Stimulated activated CD4-positive, alpha-beta T cell treated with anti-CD3 and anti-CD28 coated beads, TNF-alpha, amount 100 ng/mL, for 24 hours (primary cell): Measurements from ENCODE around the gene NDUFA13.
A peak's percentile ranks its signal among the peaks of the same experiment; 100 is the strongest.
"Not testable (repeated sequence)": the region's sequence is repeated elsewhere in the genome, so short reads cannot be mapped to it uniquely, and the experiment has no call there.

Experiments
- DNase-seq, 3 experiments: peaks; one replicate each; pipeline ENCODE4 v3.0.0-alpha.2; 2020; ENCODE audit warnings: low read depth in 3 of 3

NDUFA13 gene

DNA sequence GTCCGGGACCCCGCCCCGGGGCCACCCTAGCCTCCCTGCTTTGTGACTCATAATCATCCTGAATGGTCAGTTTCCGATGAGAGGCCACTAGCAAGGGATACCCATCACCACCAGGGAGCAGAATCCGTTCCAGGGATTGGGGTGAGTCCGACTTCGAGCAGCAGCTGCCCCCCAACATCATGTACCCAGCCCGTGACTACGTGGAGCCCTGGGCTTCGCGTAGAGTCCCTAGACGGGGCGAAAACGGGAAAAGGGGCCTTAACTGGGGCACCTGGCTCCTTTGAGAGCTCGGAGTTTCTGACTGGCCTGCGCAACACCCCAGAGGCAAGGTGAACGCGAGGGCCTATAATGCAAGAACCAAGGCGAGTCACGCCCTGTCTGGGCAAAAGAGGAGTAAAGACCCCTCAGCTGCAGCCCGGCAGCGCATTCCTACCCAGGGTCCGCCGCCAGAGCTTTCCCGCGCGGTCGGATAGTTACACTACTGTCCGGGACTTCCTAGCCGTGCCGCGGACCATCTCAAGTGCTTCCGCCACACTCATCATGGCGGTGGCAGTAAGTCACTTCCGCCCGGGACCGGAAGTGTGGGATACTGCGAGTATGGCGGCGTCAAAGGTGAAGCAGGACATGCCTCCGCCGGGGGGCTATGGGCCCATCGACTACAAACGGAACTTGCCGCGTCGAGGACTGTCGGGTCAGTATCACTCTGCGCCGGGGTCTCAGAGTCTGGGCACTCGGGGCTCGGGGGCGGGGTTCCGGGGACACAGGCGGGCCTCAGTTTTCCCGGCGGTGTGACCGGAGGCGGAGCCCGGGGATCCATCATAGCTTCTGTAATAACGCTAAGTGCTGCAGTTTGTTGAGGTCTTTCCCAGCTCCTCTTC lies at the start of gene NDUFA13:
TSS of gene NDUFA13 (plus strand) at position 584 of the 878 bp plus-strand sequence. CDS start at position 598, 14 bp downstream.
- DNase-seq = peak; percentile 92

DNA sequence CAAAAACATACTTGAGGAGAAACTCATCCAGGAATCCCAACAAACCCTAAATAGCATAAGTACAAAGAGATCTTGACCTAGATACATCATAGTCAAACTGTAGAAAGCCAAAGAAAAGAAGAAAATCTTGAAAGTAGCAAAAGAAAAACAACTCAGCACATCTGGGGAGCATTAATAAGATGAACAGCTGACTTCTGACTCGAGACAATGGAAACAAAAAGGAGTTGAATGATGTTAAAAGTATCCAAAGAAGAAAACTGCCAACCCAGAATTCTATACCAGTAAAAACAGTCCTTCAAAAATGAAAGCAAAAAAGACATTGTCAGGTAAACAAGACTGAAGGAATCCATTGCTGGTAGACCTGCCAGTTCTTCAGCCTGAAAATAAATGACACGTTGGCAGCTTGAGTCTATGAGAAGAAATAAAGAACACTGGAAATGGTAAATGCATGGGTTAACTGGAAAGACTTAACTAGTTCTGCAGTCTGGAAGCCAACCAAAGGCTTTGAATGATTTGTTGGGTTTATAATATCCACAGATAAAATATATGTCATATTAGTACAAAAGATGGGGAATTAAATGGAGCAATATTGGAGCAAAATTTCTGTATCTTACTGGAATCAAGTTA lies 47.5 kb upstream of the NDUFA13 start:
- no peak for DNase-seq

DNA sequence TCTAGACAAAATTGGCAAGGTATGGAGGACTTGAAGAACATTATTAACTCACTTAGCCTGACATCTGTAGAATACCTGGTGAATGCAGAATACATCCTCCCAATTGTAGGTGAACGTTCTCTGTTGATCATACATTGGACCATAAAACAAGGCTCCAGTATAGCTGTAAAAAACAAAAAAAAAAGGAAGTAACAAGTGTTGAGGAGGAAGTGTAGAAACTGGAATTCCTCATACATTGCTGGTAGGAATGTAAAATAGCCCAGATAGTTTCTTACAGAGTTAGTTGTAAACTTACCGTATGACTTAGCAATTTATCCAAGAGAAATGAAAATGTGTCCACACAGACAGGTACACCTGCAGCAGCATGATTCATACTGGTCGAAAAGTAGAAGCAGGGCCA lies 45.4 kb upstream of the NDUFA13 start:
- DNase-seq = no peak

DNA sequence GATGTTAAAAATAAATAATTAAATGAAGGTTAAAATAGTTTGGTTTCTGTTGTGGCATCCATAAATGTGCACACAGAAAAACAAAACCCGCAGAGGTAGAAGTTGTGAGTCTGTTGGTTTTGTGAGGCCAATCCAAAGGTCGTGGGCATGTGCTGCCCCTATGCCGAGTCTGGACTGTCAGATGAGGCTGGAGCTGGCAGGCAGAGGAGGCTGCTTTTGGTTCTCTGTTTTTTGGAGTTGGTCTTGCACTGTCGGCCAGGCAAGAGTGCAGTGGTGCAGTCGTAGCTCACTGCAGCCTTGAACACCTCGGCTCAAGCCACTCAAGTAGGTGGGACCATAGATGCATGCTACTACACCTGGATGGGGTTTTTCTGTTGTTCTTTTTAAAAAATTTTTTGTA lies 44.3 kb upstream of the NDUFA13 start:
- no peak for DNase-seq

DNA sequence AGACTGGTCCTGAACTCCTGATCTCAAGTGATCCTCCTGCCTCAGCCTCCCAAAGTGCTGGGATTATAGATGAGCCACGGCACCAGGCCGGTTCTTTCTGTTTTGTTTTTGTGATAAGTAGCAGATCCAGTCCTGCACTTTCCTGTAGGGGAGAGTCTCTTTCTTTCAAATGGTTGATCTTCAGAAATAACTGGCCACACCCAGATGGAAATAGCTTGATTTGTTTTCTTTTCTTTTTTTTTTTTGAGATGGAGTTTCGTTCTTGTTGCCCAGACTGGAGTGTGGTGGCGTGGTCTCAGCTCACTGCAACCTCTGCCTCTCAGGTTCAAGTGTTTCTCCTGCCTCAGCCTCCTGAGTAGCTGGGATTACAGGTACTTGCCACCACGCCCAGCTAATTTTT lies 43.9 kb upstream of the NDUFA13 start:
- not testable (repeated sequence) for DNase-seq

DNA sequence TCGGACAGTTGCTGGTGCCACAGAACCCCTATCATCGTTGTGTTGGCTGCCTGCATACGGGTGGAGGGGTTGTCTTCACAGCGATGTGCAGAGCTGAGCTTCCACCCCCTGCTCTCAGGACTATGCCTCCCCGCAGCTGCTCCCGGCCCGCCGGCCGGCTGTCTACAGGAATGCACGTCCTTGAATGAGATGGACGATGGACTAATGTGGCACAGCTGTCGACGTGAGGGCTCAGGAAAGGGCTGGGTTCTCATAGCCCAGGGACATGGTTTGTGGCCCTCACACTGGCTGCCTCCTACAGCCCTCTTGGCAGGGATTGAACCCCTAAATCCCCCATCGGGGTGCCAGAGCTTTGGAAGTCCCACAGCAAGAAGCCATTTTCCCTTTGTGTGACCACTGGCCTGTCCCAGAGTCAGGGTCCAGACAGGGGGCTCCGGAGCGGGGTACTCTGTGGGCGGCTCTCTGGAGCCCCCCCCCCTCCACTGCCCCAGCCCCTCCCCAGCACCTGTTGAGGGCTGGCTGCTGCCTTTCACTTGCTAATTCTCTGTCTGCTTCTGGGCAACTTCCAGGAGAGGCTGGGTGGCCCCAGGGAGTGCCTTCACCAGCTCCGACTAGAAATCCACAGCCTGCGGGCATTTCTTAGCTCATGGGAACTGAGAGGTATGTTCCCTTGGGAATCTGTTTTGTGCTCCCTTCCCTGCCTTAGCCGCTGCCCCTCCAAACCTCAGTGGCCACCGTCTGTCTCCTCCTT lies 40.8 kb upstream of the NDUFA13 start:
- no peak for DNase-seq

DNA sequence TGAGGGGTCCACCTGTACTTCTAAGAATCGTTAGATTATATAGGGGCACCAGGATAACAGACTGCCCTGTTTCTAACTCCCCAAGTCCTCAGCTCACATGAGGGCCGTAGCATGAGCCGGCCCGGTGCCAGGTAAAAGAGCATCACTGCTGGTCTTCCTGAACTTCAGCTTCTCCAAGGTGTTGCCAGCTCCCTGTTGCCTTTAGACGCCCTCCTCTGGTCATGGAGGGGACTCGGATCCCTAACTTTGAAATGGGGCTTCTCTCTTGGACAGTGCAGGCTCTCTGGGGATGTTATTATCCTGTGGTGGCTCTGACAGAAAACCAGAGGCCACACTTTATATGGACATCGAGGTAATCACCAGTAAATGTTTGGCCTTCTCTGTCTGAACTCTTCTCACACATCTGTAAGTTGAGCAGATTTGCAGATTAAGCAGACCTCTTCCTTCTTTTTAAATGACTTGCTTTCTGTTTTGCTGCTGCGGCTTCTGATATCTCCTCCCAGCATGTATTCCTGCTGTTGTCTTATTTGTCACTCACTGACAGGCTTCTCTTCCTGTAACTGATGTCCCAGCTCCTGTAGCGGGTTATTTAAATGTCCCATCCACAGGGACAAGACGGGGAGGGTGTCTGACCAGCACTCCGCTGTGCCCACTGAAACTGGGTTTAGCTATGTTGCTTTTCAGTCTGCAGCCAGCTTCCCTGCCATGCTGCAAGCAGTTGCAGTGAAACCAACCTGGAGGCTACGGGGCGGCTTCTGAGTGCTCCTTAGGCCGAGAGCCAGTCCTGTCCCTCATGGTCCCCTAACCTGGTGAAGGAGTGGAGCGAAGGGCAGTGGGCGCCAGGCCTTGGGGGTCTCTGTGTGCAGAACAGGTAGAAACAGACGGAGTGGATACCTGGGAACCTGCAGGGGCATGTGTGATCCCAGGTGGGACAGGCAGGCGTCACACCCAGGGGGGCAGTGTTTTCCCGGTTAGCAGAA lies 39.9 kb upstream of the NDUFA13 start:
- no peak for DNase-seq

DNA sequence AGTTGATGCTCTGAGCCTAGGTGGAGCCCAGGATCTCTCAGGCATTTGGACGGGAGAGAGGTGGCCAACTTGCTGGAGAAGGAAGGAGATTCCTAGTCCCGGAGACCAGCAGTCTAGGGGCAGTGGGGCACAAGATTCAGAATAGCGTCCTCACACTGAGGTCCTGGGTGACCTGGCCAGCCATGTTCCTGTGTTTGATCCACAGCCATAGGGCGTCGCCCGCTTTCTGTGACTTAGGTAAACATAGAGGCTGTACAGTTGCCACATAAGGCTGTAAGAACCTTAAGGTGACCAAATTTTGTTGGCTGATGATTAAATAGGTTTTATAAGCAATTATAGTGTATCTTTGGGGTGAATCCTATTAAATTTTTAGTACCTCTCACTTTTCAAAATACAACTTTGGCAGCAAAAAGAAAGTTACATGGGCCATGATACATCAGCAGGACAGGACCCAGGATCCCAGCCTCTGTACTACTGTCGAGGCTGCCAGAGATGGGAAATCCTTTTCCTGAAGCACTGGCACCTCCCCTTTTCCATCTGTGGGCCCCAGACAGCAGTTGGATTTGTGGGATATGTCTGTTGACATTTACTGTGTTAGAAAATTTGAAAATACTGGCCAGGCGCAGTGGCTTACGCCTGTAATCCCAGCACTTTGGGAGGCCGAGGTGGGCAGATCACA lies 38.2 kb upstream of the NDUFA13 start:
- no peak for DNase-seq

DNA sequence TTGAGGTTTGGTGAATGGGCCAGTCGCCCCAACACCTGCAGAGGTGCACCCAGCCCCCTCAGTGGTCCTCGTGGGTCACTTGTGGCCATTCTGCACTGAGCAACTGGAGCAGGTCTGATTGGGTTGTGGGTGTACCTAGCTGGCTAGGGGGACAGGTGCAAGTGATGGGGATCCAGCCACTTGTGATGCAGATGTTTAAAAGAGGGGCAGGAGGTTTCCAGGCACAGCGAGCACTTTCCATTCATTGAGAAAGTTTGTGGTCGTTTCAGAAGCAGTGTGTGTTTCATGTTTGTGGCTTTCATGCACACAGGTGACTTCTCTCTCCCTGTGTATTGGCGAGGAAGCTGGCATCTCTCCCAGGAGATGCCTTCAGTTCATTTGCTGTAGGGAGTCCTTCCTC lies 35.3 kb upstream of the NDUFA13 start:
- no peak for DNase-seq

DNA sequence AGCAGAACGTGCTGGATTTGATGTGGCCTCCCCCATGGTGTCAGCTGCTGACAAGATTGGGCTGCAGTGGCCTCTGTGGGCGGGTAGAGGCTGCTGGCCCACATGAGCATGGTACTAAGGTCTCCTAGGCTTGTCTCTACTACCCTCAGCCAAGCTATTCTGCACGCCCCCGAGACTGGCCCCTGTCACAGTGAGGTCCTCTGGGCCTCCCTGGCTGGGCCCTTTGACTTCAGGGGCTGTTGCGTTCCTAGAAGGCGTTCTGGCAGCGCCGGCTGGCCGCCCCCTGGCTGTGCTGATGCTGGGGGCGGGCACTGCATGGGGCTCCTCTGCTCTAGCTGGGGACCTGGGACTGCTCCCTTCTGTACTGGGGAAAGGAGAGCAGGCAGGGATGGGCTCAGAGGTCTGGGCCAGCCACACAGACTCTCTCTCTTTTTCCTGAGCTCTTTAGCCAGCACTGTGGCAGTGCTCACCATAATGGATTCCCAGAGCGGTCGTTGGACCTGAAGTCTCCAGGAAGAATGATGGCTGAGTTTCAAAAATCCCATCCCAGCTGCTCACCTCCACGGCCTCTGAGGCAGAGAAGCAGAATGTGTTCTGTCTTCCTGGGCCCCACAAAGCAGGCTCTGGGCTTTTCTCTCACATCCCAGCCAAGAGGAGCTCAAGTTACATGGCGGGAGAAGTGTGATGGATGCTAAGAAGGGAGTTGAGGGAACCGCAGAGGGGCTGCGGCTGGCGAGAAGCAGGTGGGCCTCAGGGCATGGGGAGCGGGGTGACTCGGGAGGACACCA lies 33.0 kb upstream of the NDUFA13 start:
- DNase-seq = no peak

DNA sequence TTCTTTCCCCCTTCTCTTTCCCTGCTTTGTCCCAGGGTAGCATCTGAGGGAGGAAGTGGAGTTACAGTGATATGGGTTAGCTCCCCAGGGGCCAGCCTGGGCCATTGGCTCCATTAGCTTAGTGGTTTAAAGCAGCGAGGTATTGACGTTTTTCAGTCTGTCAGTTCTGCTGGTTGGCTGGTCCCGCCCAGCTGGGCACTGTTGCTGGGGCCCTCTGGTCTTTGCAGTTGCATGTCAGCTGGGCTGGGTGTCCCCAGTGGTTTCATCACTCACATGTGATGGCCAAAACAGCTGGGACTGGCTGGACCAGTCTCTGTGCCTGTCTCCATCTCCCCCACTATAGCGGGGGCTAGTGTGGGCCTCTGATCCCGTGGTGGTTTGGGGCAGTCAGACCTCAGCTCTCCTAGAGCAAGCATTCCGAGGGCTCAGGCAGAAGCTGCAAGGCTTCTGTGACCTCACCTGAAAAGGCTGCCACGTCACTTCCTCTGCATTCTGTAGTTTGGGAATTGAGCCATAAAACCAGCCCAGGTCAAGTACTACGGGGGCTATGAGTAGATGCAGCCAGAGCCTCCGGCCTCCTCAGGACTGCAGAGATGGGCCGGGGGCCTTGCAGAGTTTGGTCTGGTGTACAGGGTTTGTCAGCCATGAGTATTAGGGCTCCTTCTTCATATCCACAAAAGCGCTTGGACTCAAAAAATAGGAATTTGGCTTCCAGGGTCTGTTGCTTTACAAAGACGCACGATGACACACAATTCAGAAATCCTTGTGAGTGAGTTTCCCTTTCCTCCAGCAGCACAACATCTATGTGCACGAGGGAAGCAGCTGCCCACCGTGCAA lies 30.6 kb upstream of the NDUFA13 start:
- DNase-seq = no peak

DNA sequence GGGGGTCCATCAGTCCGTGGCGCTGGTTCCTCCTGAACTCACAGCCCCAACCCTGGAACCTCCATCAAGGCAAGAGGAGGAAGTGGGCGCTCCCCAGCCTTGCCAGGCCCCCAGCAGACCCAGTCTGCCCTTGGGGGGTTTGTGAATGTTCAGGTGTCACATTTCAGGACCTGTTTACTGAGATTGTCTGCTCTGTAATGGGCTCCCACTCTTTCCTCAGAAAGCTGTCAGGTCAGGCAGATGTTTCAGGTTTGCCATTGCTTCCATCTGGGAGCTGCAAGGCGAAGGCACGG lies 30.1 kb upstream of the NDUFA13 start:
- no peak for DNase-seq

DNA sequence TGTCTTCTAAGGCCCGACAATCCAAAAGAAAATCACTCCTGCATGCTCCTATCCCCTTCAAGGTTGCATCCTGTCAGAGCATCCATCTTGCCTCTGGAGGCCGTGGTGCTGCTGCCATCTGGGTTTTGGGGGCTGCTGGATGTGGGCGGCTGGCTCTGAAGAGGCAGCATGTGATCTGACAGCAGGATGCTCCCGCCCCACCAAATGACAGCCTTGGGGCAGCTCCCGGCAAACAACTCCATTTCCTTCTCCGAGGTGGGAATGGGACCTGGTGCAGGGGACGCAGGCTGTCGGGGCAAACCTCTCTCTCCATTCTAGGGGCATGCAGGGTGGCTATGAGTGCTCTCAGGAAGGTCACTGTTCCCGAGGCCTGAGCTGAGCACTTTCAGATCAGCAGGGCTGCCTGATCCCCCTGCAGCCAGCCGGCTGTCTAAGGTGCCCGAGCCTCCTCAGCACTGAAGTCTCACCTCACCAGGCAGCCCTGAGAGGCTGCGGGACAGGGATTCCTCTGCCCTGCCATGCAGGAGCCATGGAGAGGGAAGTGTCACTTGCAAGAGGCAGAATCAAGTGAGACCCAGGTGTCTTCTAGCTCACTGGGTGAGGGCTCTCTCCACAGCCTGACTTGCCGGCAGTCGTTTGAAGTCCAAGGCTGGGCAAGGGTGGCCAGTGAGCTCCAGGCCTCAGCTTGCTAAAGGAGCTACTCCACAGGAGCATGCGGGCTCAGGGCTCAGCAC lies 29.5 kb upstream of the NDUFA13 start:
- no peak for DNase-seq

DNA sequence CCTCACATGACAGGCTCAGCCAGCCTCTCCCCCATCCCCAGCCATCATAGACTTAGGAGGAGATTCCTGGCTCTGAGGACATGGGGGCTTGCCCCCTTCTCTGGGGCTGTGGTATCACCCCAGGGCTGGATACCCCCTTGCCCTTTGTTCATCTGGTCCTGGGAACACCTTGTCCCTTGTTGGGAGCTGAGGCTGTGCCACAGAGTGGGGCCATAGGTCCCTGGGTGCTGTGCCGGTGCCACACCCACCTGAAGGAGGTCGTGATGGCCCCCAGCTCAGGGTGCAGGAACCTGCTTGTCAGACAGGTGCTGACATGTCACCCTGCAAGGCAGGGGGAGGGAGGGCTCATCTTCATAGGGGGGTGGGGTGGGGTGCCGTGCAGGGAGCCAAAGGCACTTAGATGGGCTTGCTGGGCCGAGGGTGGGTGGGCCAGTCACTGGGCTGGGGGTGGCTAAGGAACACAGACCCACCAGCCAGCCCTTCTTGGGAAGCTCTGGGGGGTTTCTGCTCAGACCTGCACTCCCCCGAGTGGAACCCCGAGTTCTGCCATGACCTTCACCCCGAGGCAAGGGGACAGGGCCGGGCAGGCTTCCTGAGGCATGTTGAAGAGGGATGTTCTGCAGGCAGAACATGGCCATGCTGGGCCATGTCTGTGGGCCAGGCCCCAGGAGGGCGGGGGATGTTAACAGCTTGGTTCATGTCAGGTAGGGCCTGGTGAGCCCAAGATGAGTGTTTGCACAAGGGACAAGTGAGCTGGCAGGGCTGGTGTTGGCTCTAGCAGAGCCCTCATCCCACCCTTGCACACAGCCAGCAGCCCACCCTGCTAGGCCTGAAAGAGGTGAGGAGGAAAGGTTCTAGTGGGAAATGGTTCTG lies 28.7 kb upstream of the NDUFA13 start:
- DNase-seq = no peak

DNA sequence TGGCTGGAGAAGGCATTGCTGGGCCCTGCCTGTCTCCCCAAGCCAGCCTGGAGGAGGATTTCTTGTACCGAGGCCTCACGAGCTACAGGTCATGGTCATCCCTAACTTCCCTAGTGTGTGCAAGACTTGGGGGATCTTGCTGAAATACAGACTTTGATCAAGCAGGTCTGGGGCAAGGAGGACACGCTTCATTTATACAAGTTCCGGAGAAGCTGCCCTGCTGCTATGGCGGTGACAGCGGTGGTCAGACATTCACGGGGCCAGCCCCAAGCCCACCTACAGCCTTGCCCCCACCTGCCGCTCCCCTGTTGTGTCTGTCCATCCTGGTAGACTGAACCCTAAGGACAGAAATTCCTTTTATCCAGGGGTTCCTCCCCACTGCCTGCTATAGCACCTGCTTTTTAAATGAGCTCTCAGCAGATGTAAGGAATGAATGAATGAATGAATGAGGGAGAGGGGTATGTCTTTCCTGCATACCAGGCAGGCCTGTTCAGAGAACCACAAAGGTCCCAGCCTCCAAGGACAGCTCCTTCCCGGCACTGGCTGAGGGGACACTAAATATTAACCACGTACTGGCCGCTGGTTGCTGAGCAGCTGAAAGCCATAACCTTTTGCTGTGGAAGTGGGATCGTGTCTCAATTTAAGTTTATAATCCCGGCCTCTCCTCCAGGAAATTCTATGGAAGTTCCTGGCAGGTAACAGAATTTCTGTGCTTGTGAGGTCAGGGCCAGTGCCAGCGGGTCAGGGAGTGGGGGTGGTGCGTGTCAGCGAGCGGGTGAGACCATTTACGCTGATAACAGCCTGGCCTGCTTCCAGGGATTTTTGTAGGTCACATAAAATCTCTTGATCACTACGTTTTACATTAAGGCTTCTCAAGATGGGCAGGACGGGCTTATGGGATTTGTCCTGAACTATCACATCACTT lies 27.8 kb upstream of the NDUFA13 start:
- no peak for DNase-seq

DNA sequence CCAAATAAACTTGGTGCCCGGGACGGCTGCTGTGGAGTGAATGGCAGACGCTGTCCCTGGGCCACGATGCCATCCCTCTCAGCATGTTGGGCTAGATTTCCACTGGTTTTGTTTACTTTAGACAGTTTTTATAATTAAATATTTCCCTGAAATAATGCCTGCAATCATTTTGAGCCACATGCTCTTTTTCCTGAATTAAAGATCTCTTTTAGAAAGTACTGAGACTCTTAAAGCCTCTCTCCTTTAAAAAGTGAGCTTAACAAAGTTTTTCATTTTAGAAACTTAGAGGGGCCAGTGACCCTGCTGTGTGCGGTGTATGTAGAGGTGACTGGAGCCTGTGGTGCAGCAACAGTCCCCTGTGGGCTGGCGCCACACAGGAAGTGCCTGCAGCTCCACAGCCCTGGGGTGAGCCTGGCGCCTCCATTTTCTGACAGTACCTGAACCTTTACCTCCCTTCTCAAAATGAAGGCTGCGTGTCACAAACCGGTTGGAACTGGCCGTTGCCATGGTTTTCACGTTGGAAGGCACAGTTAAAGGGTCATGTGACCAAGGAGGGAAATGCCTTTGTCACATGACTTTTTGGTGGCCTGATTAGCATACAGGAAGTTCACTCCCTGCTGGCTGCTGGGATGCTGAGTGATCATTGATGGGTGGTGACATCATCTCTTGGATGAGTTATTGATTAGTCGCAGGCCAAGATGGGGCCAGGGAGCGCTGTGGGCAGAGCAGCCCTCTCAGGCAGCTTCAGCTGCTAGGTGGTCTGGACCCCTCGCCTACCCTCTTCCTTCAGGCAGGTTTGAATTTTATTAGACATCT lies 26.9 kb upstream of the NDUFA13 start:
- peak; percentile 60 to 79 (median 75) for DNase-seq
